ENCODE data around the gene TICAM2.

- TF ChIP-seq, protein P1, sequence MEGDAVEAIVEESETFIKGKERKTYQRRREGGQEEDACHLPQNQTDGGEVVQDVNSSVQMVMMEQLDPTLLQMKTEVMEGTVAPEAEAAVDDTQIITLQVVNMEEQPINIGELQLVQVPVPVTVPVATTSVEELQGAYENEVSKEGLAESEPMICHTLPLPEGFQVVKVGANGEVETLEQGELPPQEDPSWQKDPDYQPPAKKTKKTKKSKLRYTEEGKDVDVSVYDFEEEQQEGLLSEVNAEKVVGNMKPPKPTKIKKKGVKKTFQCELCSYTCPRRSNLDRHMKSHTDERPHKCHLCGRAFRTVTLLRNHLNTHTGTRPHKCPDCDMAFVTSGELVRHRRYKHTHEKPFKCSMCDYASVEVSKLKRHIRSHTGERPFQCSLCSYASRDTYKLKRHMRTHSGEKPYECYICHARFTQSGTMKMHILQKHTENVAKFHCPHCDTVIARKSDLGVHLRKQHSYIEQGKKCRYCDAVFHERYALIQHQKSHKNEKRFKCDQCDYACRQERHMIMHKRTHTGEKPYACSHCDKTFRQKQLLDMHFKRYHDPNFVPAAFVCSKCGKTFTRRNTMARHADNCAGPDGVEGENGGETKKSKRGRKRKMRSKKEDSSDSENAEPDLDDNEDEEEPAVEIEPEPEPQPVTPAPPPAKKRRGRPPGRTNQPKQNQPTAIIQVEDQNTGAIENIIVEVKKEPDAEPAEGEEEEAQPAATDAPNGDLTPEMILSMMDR (IDR thresholded peaks at IDR 0.05): no peak
- TF ChIP-seq HDAC2 (IDR thresholded peaks at IDR 0.05): no peak
- TF ChIP-seq BHLHE40 (IDR thresholded peaks at IDR 0.05; ENCODE audit: low read depth, low read length): no peak
- TF ChIP-seq POLR2A (IDR thresholded peaks at IDR 0.05; ENCODE audit: low read length): no peak
- no peak for TF ChIP-seq KDM5A (IDR thresholded peaks at IDR 0.05)
- no peak for TF ChIP-seq REST (IDR thresholded peaks at IDR 0.05)
- no peak for TF ChIP-seq CHD4 (IDR thresholded peaks at IDR 0.05; ENCODE audit: borderline replicate concordance)
Observed at GRCh38 chr5:115551415-115551814, 50.9 kb downstream of the TICAM2 start.

All from A549 (cell line).